Prostate gland (tissue), 2 donors: ENCODE results near the gene OR6X1.
A peak's percentile ranks its signal among the peaks of the same experiment; 100 is the strongest.

Source experiments
- POLR2A ChIP-seq: fragments of 450-650 bp; IDR thresholded peaks from one replicate; pipeline ENCODE4 v1.6.1; 2016; ENCODE audit warnings: antibody characterized with exemption, mild to moderate bottlenecking
- TF ChIP-seq, protein P1 (sequence below), 4 experiments: fragments of 200-600 bp in 2 of 4; fragments of 450-650 bp in 2 of 4; sonication (generic) in 2 of 4; IDR thresholded peaks; 1 replicate in 3 of 4; 2 replicates in 1 of 4; pipeline ENCODE4 v1.5.1; 2016 to 2019; ENCODE audit warnings: antibody characterized with exemption in 4 of 4, mild to moderate bottlenecking in 2 of 4, moderate library complexity in 2 of 4

DNA sequence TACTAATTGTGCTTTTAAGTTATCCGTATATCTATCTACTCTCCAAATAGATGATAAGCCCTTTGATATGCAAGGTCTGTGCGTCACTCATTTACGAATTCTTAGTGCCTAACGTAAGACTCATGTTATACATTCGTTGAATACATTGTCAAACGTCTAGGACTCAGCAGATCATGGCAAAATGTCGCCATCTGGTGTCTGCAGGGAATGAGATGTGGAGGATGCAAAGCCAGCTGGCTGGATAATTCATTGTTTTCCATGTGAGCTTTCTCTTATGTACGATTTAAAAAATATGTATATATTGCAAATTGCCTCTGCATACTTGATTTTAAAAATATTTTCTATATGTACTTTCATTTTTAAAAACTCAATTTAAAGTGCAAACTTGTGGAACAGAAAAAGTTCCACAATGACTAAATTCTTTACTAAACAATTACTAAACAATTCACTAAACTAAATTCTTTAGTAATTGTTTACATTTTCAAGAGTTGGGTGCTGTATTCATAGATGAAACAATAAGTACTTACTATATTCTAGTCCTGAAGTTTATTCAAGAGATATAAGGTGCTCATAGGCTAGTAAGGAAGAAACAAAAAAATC lies 46.6 kb downstream of the OR6X1 start:
- TF ChIP-seq, protein P1, sequence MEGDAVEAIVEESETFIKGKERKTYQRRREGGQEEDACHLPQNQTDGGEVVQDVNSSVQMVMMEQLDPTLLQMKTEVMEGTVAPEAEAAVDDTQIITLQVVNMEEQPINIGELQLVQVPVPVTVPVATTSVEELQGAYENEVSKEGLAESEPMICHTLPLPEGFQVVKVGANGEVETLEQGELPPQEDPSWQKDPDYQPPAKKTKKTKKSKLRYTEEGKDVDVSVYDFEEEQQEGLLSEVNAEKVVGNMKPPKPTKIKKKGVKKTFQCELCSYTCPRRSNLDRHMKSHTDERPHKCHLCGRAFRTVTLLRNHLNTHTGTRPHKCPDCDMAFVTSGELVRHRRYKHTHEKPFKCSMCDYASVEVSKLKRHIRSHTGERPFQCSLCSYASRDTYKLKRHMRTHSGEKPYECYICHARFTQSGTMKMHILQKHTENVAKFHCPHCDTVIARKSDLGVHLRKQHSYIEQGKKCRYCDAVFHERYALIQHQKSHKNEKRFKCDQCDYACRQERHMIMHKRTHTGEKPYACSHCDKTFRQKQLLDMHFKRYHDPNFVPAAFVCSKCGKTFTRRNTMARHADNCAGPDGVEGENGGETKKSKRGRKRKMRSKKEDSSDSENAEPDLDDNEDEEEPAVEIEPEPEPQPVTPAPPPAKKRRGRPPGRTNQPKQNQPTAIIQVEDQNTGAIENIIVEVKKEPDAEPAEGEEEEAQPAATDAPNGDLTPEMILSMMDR (IDR thresholded peaks at IDR 0.05) = peak in 3 of 4 experiments; percentile 65 to 72 (median 69)
- TF ChIP-seq POLR2A = no peak
